Fibroblast of skin of left quadriceps (primary cell): ENCODE measurements around the gene ATP1B2.

Experiments
- DNase-seq, 2 experiments: peaks; one replicate each; pipeline ENCODE4 v3.0.0-alpha.2; 2013; ENCODE audit warnings: low read depth in 2 of 2

ATP1B2 gene

DNA sequence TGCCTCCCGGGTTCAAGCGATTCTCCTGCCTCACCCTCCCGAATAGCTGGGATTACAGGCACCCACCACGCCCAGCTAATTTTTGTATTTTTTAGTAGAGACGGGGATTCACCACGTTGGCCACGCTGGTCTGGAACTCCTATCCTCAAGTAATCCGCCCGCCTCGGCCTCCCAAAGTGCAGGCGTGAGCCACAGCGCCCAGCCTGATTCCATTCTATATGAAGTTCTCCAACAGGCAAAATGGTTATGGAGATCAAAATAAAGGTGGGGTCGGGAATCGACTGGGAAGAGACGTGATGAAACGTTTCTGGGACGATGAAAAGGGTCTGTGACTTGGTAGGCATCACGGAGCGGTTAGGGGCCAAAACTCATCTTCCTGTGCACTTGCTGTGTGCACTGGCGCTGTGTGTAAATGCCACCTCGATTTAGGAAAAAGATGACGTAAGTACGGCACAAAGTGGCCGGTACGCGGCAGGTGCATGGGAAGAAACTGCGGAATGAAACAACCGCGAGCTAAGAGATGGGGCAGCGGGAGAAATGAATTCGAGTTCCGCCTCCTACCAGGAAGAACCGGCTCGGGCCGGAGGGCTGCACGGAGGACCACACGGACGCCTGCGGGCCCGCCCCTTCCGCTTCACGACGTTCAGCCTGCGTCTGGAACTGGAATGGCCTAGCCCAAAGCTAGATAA lies 35.0 kb downstream of the ATP1B2 start:
- peak; percentile 84 to 86 for DNase-seq

DNA sequence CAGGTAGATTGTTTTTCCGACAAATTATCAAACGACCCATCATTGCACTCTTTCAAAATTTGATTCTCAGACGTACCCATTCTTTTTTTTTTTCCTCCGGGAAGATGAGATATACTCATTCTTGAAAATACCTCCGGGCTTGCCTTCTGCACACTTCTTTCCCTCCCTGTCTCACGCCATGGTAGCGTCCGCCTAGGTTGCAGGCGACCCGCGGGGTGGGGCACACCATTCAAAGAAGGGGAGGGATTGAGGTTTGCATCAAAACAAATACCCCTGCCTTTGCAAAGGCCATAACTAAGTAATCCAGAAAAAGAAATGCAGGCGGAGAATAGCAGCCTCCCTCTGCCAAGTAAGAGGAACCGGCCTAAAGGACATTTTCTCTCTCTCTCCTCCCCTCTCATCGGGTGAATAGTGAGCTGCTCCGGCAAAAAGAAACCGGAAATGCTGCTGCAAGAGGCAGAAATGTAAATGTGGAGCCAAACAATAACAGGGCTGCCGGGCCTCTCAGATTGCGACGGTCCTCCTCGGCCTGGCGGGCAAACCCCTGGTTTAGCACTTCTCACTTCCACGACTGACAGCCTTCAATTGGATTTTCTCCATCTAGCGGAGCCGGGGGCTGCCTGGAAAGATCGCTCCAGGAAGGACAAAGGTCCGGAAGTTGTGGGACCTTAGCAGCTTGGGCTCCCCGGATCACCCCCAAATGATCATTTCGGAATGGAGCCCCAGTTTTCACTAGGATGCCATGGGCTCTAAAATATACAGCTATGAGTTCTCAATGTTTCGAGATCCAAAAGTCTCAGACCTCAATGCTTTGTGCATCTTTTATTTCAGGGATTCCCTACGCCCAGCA lies 35.7 kb downstream of the ATP1B2 start:
- DNase-seq: peak; percentile 74 to 76

- peak; percentile 85 for DNase-seq
Observed at GRCh38 chr17:7687072-7687907, 36.6 kb downstream of the ATP1B2 start, which contains the start of gene TP53. TSS of gene TP53 (minus strand) at chr17:7687490. CDS start at chr17:7676594, 10,896 bp downstream.

GRCh38 chr17:7687908-7688807 lies 37.4 kb downstream of the ATP1B2 start, which contains the start of gene WRAP53:
TSS of gene WRAP53 (plus strand) at chr17:7688477. CDS start at chr17:7688649, 172 bp downstream.
- DNase-seq: peak; percentile 98

DNA sequence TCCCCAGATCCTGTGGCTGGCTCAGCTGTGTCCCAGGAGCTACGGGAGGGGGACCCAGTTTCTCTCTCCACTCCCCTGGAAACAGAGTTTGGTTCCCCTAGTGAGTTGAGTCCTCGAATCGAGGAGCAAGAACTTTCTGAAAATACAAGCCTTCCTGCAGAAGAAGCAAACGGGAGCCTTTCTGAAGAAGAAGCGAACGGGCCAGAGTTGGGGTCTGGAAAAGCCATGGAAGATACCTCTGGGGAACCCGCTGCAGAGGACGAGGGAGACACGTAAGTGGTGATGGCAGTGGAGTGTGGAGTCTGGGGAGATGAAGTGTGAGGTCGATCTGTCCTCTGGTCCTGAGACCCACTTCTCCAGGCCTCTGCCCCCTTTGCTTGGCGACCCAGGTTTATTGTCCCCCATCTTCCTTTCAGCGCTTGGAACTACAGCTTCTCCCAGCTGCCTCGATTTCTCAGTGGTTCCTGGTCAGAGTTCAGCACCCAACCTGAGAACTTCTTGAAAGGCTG lies 38.1 kb downstream of the ATP1B2 start:
- no peak for DNase-seq

GRCh38 chr17:7695586-7695985 lies 44.9 kb downstream of the ATP1B2 start:
- no peak for DNase-seq

- DNase-seq: no peak
Observed at GRCh38 chr17:7697828-7698588, 47.3 kb downstream of the ATP1B2 start.

DNA sequence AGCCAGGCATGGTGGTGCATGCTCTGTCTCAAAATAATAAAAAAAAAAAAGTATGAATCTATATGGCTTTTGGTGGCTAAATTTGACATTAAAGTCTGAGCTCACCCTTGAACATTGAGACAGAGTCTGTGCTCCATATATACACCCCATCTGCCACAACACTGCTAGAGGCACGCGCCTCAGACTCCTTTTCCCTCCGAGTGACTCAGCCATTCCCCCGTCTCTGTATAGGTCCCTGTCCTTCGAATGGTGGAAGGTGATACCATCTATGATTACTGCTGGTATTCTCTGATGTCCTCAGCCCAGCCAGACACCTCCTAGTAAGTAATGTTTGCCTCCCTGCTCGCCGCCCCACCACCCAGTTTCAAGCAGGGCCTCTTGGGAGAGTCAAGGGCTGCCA lies 49.8 kb downstream of the ATP1B2 start:
- DNase-seq: no peak

GRCh38 chr17:7701681-7702080 lies 51.0 kb downstream of the ATP1B2 start:
- DNase-seq: no peak

DNA sequence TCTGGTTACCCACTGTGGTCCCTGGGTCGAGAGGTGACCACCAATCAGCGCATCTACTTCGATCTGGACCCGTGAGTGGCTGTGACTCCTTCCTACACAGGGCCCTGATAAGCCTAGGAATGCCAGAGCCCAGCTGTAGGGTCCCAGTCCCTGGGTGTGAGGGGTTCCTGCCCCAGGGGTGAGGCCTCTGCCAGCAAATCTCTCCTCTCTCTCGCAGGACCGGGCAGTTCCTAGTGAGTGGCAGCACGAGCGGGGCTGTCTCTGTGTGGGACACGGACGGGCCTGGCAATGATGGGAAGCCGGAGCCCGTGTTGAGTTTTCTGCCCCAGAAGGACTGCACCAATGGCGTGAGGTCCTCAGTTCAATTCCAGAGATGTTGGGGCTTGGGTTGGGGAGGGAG lies 52.0 kb downstream of the ATP1B2 start:
- DNase-seq: no peak

GRCh38 chr17:7703584-7704479 lies 53.1 kb downstream of the ATP1B2 start:
- DNase-seq: peak in 1 of 2 experiments; percentile 20

DNA sequence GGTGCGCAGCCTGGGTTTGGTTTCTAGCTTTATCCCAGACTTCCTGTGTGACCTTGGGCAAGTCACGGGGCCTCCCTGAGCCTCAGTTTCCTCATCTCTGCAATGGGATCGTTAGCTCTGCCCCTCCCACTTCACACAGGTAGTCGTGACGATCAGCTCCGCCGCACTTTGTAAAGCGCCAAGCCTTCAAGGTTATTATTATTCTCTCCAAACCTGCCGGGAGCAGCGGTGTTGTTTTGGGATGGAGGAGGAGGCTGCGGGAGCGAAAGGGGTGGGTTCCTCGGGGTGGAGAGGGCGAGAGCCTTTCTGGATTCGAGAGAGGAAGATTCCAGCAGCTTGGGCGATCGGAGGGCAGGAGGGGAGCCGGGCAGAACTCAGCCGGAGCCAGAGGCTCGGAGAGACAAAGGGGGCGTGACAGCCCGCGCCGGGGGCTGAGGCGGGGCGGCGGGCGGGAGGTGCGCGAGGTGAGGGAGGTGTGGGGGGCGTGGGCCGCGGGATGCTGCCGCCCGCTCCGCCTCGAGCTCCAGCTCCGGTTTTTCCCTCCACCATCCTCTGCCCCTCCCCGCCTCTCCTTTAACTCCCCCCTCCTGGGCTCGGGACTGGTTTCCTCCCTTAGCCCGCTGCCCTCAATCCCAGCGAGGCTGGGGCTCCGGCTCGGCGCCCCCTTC lies 54.0 kb downstream of the ATP1B2 start, which contains the start of gene EFNB3:
TSS of gene EFNB3 (plus strand) at position 602 of the 668 bp plus-strand sequence. CDS start 397 bp downstream, outside the sequence.
- DNase-seq: peak in 1 of 2 experiments; percentile 37

GRCh38 chr17:7705269-7706255 lies 54.8 kb downstream of the ATP1B2 start:
- DNase-seq: no peak

DNA sequence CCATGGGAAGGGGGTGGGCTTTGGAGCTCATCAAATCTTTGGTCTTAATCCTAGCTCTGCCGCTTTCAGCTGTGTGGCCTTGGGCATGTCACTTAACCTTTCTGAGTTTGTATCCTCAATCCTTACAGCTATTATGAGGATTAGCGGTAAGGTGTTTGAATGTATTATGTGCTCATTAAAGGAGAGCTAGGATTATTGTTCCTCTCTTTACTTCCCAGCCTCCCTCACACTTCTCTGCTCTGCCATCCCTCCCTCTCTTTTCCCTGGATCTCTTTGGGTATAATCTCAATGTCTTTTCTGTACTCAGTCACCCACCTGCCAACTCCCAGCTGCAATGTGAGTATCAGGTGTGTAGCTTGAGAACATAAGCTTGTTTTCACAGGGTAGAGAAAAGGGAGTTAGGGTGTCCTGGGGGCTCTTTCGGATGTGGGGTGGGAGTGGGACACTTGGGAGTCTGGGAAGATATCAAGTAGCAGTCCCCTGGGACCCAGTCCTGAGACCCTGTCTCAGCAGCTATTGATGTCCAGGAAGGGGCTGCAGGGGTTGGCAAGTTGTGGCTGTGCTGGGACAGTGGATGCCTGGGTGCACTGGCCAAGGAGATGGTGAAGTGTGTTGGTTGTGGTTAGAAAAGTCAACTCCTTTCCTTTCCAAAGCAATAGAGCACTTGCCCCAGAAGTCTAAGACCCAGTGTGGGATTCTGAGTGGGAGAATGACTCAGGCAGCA lies 56.1 kb downstream of the ATP1B2 start:
- no peak for DNase-seq
